Parathyroid adenoma (tissue), 2 donors: ENCODE measurements around the gene GGA1.
A peak's percentile ranks its signal among the peaks of the same experiment; 100 is the strongest.

Source experiments
- H2AFZ ChIP-seq: fragments of 300-600 bp; sonication (generic); one replicate; pipeline ENCODE4 v1.7.0; 2017; ENCODE audit warnings: antibody characterized with exemption, mild to moderate bottlenecking
- H3K27ac ChIP-seq: fragments of 300-600 bp; sonication (generic); one replicate; pipeline ENCODE4 v1.7.0; 2017
- H3K27me3 ChIP-seq: fragments of 300-600 bp; sonication (generic); one replicate; pipeline ENCODE4 v1.7.0; 2017; ENCODE audit warnings: low read length; ENCODE audit not compliant: control insufficient read depth, insufficient read depth
- H3K36me3 ChIP-seq: fragments of 300-600 bp; sonication (generic); one replicate; pipeline ENCODE4 v1.7.0; 2017; ENCODE audit warnings: low read length; ENCODE audit not compliant: control insufficient read depth, insufficient read depth
- H3K4me1 ChIP-seq: fragments of 300-600 bp; sonication (generic); one replicate; pipeline ENCODE4 v1.7.0; 2017; ENCODE audit warnings: control low read depth
- H3K4me2 ChIP-seq: fragments of 300-600 bp; sonication (generic); one replicate; pipeline ENCODE4 v1.7.0; 2017; ENCODE audit warnings: low read length
- H3K4me3 ChIP-seq: fragments of 300-600 bp; sonication (generic); one replicate; pipeline ENCODE4 v1.7.0; 2017; ENCODE audit warnings: low read depth, low read length
- H3K79me2 ChIP-seq: fragments of 300-600 bp; sonication (generic); one replicate; pipeline ENCODE4 v1.7.0; 2017; ENCODE audit warnings: control low read depth
- H3K9ac ChIP-seq: fragments of 300-600 bp; sonication (generic); one replicate; pipeline ENCODE4 v1.7.0; 2017; ENCODE audit warnings: mild to moderate bottlenecking
- H3K9me3 ChIP-seq: fragments of 300-600 bp; sonication (generic); one replicate; pipeline ENCODE4 v1.7.0; 2017; ENCODE audit warnings: low read length; ENCODE audit not compliant: control insufficient read depth
- TF ChIP-seq, protein P1 (sequence below): fragments of 300-600 bp; sonication (generic); IDR thresholded peaks from one replicate; pipeline ENCODE4 v1.7.0; 2017; ENCODE audit warnings: antibody characterized with exemption, mild to moderate bottlenecking
- donor health status: primary hyperparathyroidism.

Gene GGA1

DNA sequence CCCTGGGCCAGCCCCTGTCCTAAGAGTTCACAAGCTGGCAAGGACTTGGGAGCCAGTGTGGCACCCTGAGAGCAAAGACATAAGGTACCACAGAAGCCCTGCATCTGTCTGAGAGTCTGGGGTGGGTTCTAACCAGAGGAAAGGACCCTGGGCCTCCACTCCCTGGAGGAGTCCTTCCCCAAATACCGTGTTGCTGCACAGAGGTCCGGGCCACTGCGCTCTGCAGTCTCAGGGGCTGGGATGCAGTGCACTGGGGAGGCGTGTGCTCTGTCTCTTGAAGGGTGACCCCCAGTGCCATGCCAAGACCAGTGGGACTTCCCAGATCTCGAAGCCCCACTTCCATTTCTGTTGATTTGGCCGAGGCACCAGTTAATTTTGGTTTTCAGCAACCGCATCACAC is 26.5 kb downstream of the GGA1 start:
- no peaks in the 10 kb centered on the region for H3K36me3 ChIP-seq
- H3K9ac ChIP-seq: no peak overlapping the region
- peaks cover 47% of the 10 kb centered on the region for H3K4me1 ChIP-seq
- H3K4me2 ChIP-seq: peak overlapping the region; percentile 78
- peak overlapping the region; percentile 45 for H3K4me3 ChIP-seq
- no peaks in the 10 kb centered on the region for H3K9me3 ChIP-seq
- no peaks in the 10 kb centered on the region for H3K79me2 ChIP-seq
- H3K27me3 ChIP-seq: no peaks in the 10 kb centered on the region
- TF ChIP-seq, protein P1, sequence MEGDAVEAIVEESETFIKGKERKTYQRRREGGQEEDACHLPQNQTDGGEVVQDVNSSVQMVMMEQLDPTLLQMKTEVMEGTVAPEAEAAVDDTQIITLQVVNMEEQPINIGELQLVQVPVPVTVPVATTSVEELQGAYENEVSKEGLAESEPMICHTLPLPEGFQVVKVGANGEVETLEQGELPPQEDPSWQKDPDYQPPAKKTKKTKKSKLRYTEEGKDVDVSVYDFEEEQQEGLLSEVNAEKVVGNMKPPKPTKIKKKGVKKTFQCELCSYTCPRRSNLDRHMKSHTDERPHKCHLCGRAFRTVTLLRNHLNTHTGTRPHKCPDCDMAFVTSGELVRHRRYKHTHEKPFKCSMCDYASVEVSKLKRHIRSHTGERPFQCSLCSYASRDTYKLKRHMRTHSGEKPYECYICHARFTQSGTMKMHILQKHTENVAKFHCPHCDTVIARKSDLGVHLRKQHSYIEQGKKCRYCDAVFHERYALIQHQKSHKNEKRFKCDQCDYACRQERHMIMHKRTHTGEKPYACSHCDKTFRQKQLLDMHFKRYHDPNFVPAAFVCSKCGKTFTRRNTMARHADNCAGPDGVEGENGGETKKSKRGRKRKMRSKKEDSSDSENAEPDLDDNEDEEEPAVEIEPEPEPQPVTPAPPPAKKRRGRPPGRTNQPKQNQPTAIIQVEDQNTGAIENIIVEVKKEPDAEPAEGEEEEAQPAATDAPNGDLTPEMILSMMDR: no peak
- H2AFZ ChIP-seq: no peak overlapping the region
- H3K27ac ChIP-seq: peak overlapping the region; percentile 95

DNA sequence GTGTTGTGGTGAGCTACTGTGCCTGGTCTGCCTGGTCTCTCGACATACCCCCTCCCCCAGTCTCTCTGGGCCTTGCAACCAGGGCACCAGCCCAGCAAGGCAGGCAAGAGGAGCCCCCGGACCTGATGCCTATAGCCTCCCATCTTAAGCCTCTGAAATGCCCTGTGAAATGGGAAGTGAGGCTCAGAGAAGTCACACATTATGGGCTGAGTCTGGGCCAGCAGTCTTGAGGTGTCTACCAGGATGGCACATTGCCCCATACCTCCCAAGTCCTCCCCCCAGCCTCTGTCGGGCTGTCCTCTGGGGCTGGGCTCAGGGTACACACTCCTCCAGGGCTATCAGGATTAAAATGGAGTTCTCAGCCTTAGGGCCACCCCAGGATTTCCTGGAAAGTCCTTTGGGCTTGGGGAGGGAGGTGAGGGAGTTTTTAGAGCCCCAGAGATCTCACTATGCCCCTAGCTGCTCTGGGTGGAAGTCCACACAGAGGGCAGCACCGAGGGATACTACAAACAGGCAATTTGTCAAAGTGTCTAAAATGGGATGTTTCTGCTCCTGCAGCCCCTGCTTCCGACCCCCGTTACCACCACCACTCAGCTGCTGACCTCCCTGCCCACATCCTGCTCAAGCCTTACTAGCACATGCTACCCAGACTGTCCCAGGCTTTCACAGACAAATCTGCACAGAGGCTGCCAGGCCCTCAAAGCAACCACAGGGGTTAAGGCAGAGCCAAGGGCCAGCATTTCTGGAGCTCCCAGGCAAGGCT is 27.7 kb downstream of the GGA1 start:
- Histone ChIP-seq H3K4me3 (no peak overlapping the region), H3K27me3 (no peaks in the 10 kb centered on the region), H3K4me1 (peaks cover 50% of the 10 kb centered on the region), H3K4me2 (peak overlapping the region; percentile 22), H3K27ac (peak overlapping the region; percentile 95), H3K79me2 (no peaks in the 10 kb centered on the region), H3K36me3 (no peaks in the 10 kb centered on the region), H3K9ac (no peak overlapping the region), H2AFZ (no peak overlapping the region), H3K9me3 (no peaks in the 10 kb centered on the region)
- TF ChIP-seq, protein P1: no peak

DNA sequence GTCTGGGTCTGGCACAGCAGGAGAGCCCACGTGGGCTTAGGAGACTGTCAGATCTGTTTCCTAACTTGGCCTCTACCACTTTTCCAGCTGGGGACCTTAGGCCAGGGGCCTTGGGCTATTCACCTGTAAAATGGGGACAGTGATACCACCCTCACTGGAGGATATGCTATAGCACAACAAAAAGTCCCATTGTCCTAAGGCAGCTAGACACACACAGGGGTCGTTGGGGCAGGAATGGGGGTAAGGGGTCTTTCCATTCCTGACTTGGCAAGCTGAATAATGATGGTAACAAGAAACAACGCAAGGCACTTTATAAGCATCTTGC is 28.3 kb downstream of the GGA1 start:
- H3K9ac ChIP-seq: no peak overlapping the region
- peak overlapping the region; percentile 95 for H3K27ac ChIP-seq
- H3K4me1 ChIP-seq: peaks cover 50% of the 10 kb centered on the region

DNA sequence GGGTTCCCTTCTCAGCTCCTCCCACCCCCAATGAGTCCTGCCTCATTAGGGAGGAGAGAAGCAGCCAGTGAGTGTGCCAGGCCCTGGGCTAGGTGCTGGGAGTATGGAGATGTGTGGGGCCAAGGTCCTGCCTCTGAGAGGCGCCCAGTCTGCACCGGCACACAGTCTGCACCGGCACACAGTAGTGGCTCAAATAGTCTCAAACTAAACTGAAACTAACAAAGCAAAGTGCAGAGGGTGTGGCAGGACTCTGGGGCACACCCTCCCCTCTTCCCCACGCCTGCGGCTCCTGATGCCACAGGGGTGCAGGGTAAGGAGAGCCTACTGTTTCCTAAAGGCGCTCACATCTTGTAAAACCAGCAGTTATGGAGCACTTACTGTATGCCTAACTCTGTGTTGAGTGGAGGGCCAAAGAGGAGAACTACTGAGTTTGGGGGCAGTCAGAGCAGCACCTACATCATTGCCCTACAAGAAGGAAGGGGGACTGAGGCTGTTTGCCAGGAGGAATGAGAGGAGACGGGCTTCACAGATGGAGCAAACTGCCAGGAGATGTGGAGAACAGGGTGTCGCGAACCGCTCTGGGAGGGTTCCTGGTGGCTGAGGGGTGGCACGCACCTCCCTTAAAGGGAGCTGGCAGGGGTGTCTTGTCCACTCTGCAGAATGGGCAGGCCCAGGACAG is 29.9 kb downstream of the GGA1 start:
- H3K27me3 ChIP-seq: no peaks in the 10 kb centered on the region
- H2AFZ ChIP-seq: peak overlapping the region; percentile 84
- H3K4me3 ChIP-seq: peak overlapping the region; percentile 67
- peak overlapping the region; percentile 87 for H3K4me2 ChIP-seq
- H3K27ac ChIP-seq: no peak overlapping the region
- H3K9me3 ChIP-seq: no peaks in the 10 kb centered on the region
- TF ChIP-seq, protein P1: no peak
- H3K79me2 ChIP-seq: peaks cover 2% of the 10 kb centered on the region
- H3K9ac ChIP-seq: no peak overlapping the region
- no peaks in the 10 kb centered on the region for H3K36me3 ChIP-seq
- H3K4me1 ChIP-seq: peaks cover 41% of the 10 kb centered on the region

More for the DNA sequence above, 28.3 kb downstream of the GGA1 start:
- Histone ChIP-seq H3K27me3 (no peaks in the 10 kb centered on the region), H2AFZ (no peak overlapping the region), H3K9me3 (no peaks in the 10 kb centered on the region), H3K79me2 (no peaks in the 10 kb centered on the region), H3K4me2 (no peak overlapping the region), H3K36me3 (no peaks in the 10 kb centered on the region), H3K4me3 (no peak overlapping the region)
- TF ChIP-seq, protein P1: no peak
